Lower leg skin (tissue), 4 donors: ENCODE results near the gene PRX. TPM values are rescaled to one million over a fixed set of nuclear protein-coding genes. Genes with fewer than 3 reads are reported as not detected.
"Not testable (repeated sequence)": the region's sequence is repeated elsewhere in the genome, so short reads cannot be mapped to it uniquely, and the experiment has no call there.

Experiments
- DNase-seq, 2 donors: peaks; one replicate each; pipeline ENCODE4 v3.0.0-alpha.2; 2019; ENCODE audit warnings: low spot score in 2 of 2
- H3K4me3 ChIP-seq: fragments of 200-600 bp; sonication (generic); 2 replicates; pipeline ENCODE4 v1.5.1; 2017; ENCODE audit warnings: mild to moderate bottlenecking, low read depth; ENCODE audit not compliant: poor library complexity, severe bottlenecking
- POLR2A ChIP-seq, 2 donors: fragments of 450-650 bp; IDR thresholded peaks; one replicate each; pipeline ENCODE4 v1.6.1; 2016 to 2017; ENCODE audit warnings: antibody characterized with exemption in 2 of 2, mild to moderate bottlenecking in 1 of 2, moderate library complexity in 1 of 2
- WGBS, 2 donors: methylation state at CpG; one replicate each; pipeline ENCODE4 v1.1.5; 2018; 5-methylcytosine and 5-hydroxymethylcytosine counted together
- intact Hi-C: fragments of 100-400 bp; cut with DNase I; formaldehyde crosslinking; loops from one replicate; pipeline ENCODE4 v1.15.0; 2023; ENCODE audit warnings: low total_unique reads
- total RNA-seq, 4 donors: library from RNA; depleted of rRNA; stranded (reverse); fragments of >200 nt; gene quantifications; one replicate each; pipeline ENCODE4 v1.1.0, GENCODE V29; 2016
- TF ChIP-seq, protein P1 (sequence below), 3 donors: fragments of 450-650 bp; IDR thresholded peaks; one replicate each; pipeline ENCODE4 v1.5.1; 2016; ENCODE audit warnings: antibody characterized with exemption in 3 of 3, mild to moderate bottlenecking in 3 of 3, moderate library complexity in 2 of 3

The PRX gene
- total RNA-seq, 4 donors from 2014 or later, result 2.5 to 7.3 (median 5.6) TPM

DNA sequence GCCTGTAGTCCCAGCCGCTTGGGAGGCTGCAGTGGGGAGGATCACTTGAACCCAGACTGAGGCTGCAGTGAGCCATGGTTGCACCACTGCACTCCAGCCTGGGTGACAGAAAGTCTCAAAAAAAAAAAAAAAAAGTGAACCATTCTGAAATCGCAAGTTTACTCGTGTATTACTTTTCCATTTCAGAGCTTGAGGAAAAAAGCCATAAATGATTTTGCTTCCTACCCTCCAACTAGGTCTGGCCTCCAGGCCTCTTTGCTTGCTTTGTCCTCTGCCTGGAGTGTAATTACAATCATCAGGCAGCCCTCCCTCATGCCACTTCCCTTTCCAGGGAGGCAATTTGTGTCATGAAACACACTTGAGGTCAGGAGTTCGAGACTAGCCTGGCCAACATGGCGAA lies 43.9 kb upstream of the PRX start:
- 89 to 90% methylated on average over 5 of the region's 5 CpGs for WGBS, 2 donors
- intact Hi-C loops, result no loop called here
- no peak for DNase-seq
- H3K4me3 ChIP-seq, result no peak overlapping the region
- no peak for TF ChIP-seq POLR2A (IDR thresholded peaks at IDR 0.05)
- TF ChIP-seq, protein P1, sequence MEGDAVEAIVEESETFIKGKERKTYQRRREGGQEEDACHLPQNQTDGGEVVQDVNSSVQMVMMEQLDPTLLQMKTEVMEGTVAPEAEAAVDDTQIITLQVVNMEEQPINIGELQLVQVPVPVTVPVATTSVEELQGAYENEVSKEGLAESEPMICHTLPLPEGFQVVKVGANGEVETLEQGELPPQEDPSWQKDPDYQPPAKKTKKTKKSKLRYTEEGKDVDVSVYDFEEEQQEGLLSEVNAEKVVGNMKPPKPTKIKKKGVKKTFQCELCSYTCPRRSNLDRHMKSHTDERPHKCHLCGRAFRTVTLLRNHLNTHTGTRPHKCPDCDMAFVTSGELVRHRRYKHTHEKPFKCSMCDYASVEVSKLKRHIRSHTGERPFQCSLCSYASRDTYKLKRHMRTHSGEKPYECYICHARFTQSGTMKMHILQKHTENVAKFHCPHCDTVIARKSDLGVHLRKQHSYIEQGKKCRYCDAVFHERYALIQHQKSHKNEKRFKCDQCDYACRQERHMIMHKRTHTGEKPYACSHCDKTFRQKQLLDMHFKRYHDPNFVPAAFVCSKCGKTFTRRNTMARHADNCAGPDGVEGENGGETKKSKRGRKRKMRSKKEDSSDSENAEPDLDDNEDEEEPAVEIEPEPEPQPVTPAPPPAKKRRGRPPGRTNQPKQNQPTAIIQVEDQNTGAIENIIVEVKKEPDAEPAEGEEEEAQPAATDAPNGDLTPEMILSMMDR (IDR thresholded peaks at IDR 0.05), result no peak

DNA sequence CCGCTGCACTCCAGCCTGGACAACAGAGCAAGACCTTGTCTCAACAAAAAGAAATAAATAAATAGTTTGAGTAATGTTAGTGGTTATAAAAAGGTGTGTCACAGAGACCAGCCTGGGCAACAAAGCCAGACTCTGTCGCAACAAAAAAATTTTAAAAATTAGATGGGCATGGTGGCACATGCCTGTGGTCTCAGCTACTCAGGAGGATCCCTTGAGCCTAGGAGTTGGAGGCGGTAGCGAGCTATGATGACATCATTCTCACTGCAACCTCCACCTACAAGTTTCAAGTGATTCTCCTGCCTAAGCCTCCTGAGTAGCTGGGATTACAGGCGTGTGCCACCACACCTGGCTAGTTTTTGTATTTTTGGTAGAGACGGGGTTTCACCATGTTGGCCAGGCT lies 40.8 kb upstream of the PRX start:
- intact Hi-C loops, DNase-seq, H3K4me3 ChIP-seq: not testable (repeated sequence)
- 81 to 82% methylated on average over 6 of the region's 6 CpGs for WGBS, 2 donors

DNA sequence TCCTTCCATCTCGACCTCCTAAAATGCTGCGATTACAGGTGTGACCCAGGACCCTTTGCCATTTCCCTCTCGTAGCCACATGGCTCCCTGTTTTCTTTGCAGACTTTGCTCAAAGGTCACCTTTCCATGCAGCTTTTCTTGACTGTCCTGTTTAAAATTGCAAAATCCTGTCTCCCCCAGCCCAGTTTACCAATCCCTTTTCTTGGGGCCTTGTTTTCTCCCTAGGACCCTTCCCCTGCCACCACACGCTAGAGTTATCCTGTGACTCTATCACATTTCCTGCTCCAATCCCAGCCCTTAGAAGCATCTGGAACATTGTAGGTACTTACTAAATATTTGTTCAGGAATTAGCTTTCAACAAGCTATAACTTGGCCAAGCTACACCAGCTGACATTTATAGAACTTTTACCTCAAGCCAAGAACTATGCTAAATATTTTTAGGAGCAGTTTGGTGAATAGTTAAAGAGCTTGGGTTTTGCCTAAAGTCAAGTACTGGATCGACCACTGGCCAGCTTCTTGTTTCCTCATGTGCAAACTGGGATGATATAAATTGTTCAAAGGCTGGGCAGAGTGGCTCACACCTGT lies 40.1 kb upstream of the PRX start:
- no peak for TF ChIP-seq POLR2A (IDR thresholded peaks at IDR 0.05)
- TF ChIP-seq, protein P1 (IDR thresholded peaks at IDR 0.05), result no peak
- intact Hi-C loops, result no loop called here
- no peak for DNase-seq
- no peak overlapping the region for H3K4me3 ChIP-seq
- 74 to 76% methylated on average over 5 of the region's 5 CpGs for WGBS, 2 donors

DNA sequence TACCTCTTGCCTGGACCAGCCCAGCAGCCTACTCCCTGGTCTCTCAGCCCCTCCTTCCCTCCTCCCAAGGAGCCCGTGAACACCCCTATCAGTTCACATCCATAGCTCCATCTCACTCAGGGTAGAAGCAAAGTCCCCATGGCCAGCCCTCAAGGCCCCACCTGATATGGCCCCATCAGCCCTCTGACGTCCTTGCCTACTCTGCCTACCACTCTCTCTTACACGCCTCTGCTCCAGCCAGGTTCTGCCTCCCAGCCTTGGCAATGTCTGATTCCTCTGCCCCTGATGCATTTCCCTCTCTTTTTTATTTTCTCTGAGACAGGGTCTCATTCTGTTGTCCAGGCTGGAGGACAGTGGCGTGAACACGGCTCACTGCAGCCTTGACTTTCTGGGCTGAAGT lies 38.8 kb upstream of the PRX start:
- no peak overlapping the region for H3K4me3 ChIP-seq
- intact Hi-C loops, result no loop called here
- 68 to 72% methylated on average over 5 of the region's 5 CpGs for WGBS, 2 donors
- TF ChIP-seq POLR2A (IDR thresholded peaks at IDR 0.05), result no peak
- TF ChIP-seq, protein P1 (IDR thresholded peaks at IDR 0.05), result no peak
- DNase-seq, result no peak

DNA sequence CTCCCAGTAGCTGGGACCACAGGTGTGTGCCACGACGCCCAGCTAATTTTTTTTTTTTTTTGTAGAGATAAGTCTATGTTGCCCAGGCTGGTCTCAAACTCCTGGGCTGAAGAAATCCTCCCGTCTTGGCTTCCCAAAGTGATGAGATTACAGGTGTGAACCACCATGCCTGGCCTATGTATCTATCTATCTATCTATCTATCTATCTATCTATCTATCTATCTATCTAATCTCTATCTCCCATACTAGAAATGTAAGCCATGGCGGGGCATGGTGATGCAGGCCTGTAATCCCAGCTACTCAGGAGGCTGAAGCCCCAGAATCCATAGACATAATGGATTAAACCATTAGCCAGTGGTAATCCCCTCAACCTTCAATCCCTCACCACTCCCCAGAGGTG lies 37.5 kb upstream of the PRX start:
- intact Hi-C loops, result no loop called here
- H3K4me3 ChIP-seq, result no peak overlapping the region
- 95 to 99% methylated on average over 4 of the region's 4 CpGs for WGBS, 2 donors
- DNase-seq, result no peak
- TF ChIP-seq, protein P1 (IDR thresholded peaks at IDR 0.05), result no peak

DNA sequence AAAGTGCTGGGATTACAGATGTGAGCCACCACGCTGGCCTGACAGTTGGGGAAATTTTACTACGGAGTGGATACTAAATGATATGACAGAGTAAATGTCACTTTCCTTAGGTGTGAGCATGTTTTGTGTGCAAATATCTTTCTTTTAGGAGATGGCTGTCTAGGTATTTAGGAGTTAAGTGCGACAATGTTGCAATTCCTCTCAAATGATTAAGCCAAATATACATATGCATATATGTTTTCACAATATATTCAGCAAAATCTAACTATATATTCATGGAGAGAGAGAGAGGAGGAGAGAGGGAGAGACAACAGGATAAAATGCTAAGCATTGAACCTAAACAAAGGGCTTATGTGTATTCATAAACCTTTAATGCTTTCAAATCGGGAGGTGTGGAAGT lies 36.3 kb upstream of the PRX start:
- DNase-seq, result no peak

More for the DNA sequence above, 36.3 kb upstream of the PRX start:
- H3K4me3 ChIP-seq, result no peak overlapping the region
- TF ChIP-seq POLR2A (IDR thresholded peaks at IDR 0.05), result no peak
- TF ChIP-seq, protein P1 (IDR thresholded peaks at IDR 0.05), result no peak
- intact Hi-C loops, result no loop called here
- WGBS, 2 donors, result 92 to 95% methylated on average over 4 of the region's 4 CpGs
